GM19395 (cell line): ENCODE measurements around the gene CEP112.

ENCODE experiments used
- ATAC-seq: cut with Tn5 transposase; IDR thresholded peaks from one replicate; pipeline ENCODE4 v1.9.1; 2021; ENCODE audit warnings: mild to moderate bottlenecking, moderate library complexity; ENCODE audit not compliant: unreplicated experiment

CEP112 gene

GRCh38 chr17:65941356-65941899 is 250.5 kb downstream of the CEP112 start:
- ATAC-seq, result no peak

GRCh38 chr17:65936013-65936412 is 255.9 kb downstream of the CEP112 start:
- no peak for ATAC-seq

- ATAC-seq, result no peak
These were observed 258.6 kb downstream of the CEP112 start for GRCh38 chr17:65933290-65933689.

GRCh38 chr17:65931246-65932149 is 260.4 kb downstream of the CEP112 start:
- ATAC-seq, result no peak

GRCh38 chr17:65930140-65930730 is 261.7 kb downstream of the CEP112 start:
- no peak for ATAC-seq

- ATAC-seq, result no peak
These were observed 265.3 kb downstream of the CEP112 start for GRCh38 chr17:65926599-65926998.

GRCh38 chr17:65925606-65926307 is 266.2 kb downstream of the CEP112 start:
- no peak for ATAC-seq

GRCh38 chr17:65920996-65921395 is 270.9 kb downstream of the CEP112 start:
- no peak for ATAC-seq

- ATAC-seq, result no peak
These were observed 273.0 kb downstream of the CEP112 start for GRCh38 chr17:65918916-65919315.

- ATAC-seq, result no peak
These were observed 273.4 kb downstream of the CEP112 start for GRCh38 chr17:65918500-65918899.

GRCh38 chr17:65917560-65917959 is 274.4 kb downstream of the CEP112 start:
- no peak for ATAC-seq

- no peak for ATAC-seq
These were observed 275.5 kb downstream of the CEP112 start for GRCh38 chr17:65916425-65916824.

GRCh38 chr17:65914784-65915342 is 277.1 kb downstream of the CEP112 start:
- ATAC-seq, result peak; percentile 99

GRCh38 chr17:65913326-65913850 is 278.5 kb downstream of the CEP112 start:
- ATAC-seq, result no peak

GRCh38 chr17:65910836-65911235 is 281.1 kb downstream of the CEP112 start:
- no peak for ATAC-seq

- ATAC-seq, result no peak
These were observed 289.0 kb downstream of the CEP112 start for GRCh38 chr17:65902831-65903522.

GRCh38 chr17:65902155-65902554 is 289.8 kb downstream of the CEP112 start:
- no peak for ATAC-seq

GRCh38 chr17:65901394-65901793 is 290.5 kb downstream of the CEP112 start:
- no peak for ATAC-seq

- ATAC-seq, result no peak
These were observed 291.7 kb downstream of the CEP112 start for GRCh38 chr17:65900216-65900615.

GRCh38 chr17:65898651-65899050 is 293.3 kb downstream of the CEP112 start:
- no peak for ATAC-seq
